Pancreas (tissue), 10 donors: ENCODE data around the gene TEX36. TPM values are rescaled to one million over a fixed set of nuclear protein-coding genes. Genes with fewer than 3 reads are reported as not detected.

Experiments
- ATAC-seq, 4 donors: fragments of 200-7000 bp; cut with Tn5 transposase; one replicate each; pipeline versions ENCODE4 v1.8.0 to v1.9.1; 2020; ENCODE audit warnings: mild to moderate bottlenecking in 4 of 4, moderate library complexity in 4 of 4
- DNase-seq, 6 donors: peaks; one replicate each; pipeline ENCODE4 v3.0.0-alpha.2; 2020
- FAIRE-seq: peaks from 2 replicates; lab custom pipeline; 2012; peaks lifted over from hg19 to GRCh38; lab: Jason Lieb, UNC
- H3K27ac ChIP-seq, 4 donors: fragments of 200-600 bp; sonication (generic); 1 replicate in 3 of 4; 2 replicates in 1 of 4; pipeline versions ENCODE4 v1.5.0 to v1.8.0; 2020
- H3K27me3 ChIP-seq, 4 donors: fragments of 200-600 bp; one replicate each; pipeline ENCODE4 v1.8.0; 2021
- H3K36me3 ChIP-seq, 3 donors: fragments of 200-600 bp; sonication (generic) in 1 of 3; one replicate each; pipeline versions ENCODE4 v1.5.0 to v1.8.0; 2020 to 2021
- H3K4me1 ChIP-seq, 3 donors: fragments of 200-600 bp; one replicate each; pipeline ENCODE4 v1.8.0; 2021
- H3K4me3 ChIP-seq, 4 donors: fragments of 200-600 bp; sonication (generic) in 2 of 4; one replicate each; pipeline versions ENCODE4 v1.5.0 to v1.8.0; 2020 to 2021
- H3K9me3 ChIP-seq, 4 donors: fragments of 200-600 bp; one replicate each; pipeline ENCODE4 v1.8.0; 2021
- CTCF ChIP-seq, 4 donors: fragments of 200-600 bp; sonication (generic) in 3 of 4; IDR thresholded peaks; one replicate each; pipeline versions ENCODE4 v1.5.0 to v1.8.0; 2021; ENCODE audit warnings: antibody characterized with exemption in 4 of 4
- whole genome bisulfite sequencing, 2 donors: extraction: QIAGEN DNeasy Blood & Tissue Kit; methylation state at CpG; one replicate each; pipeline ENCODE4 v1.1.7; 2013; 5-methylcytosine and 5-hydroxymethylcytosine counted together
- intact Hi-C, 3 donors: fragments of 100-400 bp; cut with DNase I; formaldehyde crosslinking; loops; one replicate each; pipeline versions ENCODE4 v1.11.1 to v1.14.2; 2022
- polyA plus RNA-seq, 2 donors: library from polyadenylated mRNA; stranded (reverse); fragments of 200-250 nt; gene quantifications; one replicate each; pipeline ENCODE4 v1.2.3, GENCODE V29; 2013
- total RNA-seq, 6 donors: library from RNA; stranded (reverse); fragmentation: NEBNext Ultra II Directional in 4 of 6; extraction: Animal tissue kit (Norgen Biotek cat#: 25700) in 4 of 6; gene quantifications; one replicate each; pipeline versions ENCODE4 v1.2.1 to v1.2.4, GENCODE V29; 2021 to 2023
- donor health status: healthy with polysubstance abuse.
- donor health status: DM: no; HTN: no; CAD: no; lungs with moderate emphysema.
- donor health status: DM: no; HTN: no; CAD: no.
- donor health status: control.
- donor health status: control.
- donor health status: Bipolar disorder and iron deficiency.
- donor health status: DM: yes; HTN: yes; CAD: no.
- donor health status: DM: no; HTN: no; CAD: no.
- donor health status: DM: no; HTN: no; CAD: no.
- donor health status: DM: yes; HTN: yes; CAD: no.

TEX36 gene
- total and polyA plus RNA-seq, 8 donors: not detected

- DNase-seq (no peak), ATAC-seq (no peak), FAIRE-seq (no peak)
- TF ChIP-seq CTCF (IDR thresholded peaks at IDR 0.05): no peak
- WGBS, 2 donors: 3 to 19% methylated on average over 1 of the region's 1 CpG
- Histone ChIP-seq H3K9me3 (no peaks in the 10 kb centered on the region), H3K4me3 (no peak overlapping the region), H3K27ac (no peak overlapping the region), H3K4me1 (no peaks in the 10 kb centered on the region), H3K36me3 (no peaks in the 10 kb centered on the region), H3K27me3 (no peaks in the 10 kb centered on the region)
- intact Hi-C loops: no loop called here
These were observed 36.7 kb downstream of the TEX36 start for GRCh38 chr10:125646311-125646710.

GRCh38 chr10:125641398-125641797 lies 41.6 kb downstream of the TEX36 start:
- ATAC-seq: no peak
- no peak for TF ChIP-seq CTCF (IDR thresholded peaks at IDR 0.05)
- WGBS, 2 donors: 70 to 77% methylated on average over 3 of the region's 3 CpGs
- Histone ChIP-seq H3K9me3 (no peaks in the 10 kb centered on the region), H3K4me3 (no peak overlapping the region), H3K27me3 (no peaks in the 10 kb centered on the region), H3K27ac (no peak overlapping the region), H3K4me1 (no peaks in the 10 kb centered on the region), H3K36me3 (no peaks in the 10 kb centered on the region)
- intact Hi-C loops: no loop called here
- no peak for FAIRE-seq
- no peak for DNase-seq

DNA sequence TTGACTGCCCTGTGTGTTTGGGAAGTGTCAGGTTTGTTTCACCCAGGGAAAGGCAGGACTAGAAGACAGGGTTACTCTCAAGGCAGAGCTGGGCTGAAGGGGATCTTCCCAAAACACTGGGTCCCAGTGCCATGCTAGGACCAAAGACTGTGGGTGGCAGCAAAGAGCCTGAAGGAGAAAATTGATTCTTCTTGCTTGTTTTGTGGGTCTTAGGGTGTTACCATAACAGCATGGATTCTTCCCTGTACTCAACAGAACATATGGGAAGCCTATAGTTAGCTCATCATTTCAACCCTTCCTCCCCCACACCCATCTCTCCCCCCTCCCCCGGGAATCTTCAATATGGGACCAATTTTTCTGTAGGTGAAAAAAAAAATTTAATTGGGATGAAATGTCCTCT lies 42.3 kb downstream of the TEX36 start:
- no peak overlapping the region for H3K27ac ChIP-seq
- H3K4me3 ChIP-seq: no peak overlapping the region
- H3K36me3 ChIP-seq: no peaks in the 10 kb centered on the region
- H3K4me1 ChIP-seq: no peaks in the 10 kb centered on the region
- no peak for TF ChIP-seq CTCF (IDR thresholded peaks at IDR 0.05)
- ATAC-seq: no peak
- intact Hi-C loops: no loop called here
- no peaks in the 10 kb centered on the region for H3K9me3 ChIP-seq
- FAIRE-seq: no peak
- DNase-seq: no peak
- WGBS, 2 donors: 71 to 87% methylated on average over 1 of the region's 1 CpG
- no peaks in the 10 kb centered on the region for H3K27me3 ChIP-seq

- no peaks in the 10 kb centered on the region for H3K4me1 ChIP-seq
- DNase-seq (no peak), ATAC-seq (no peak), FAIRE-seq (no peak)
- H3K4me3 ChIP-seq: no peak overlapping the region
- no peak overlapping the region for H3K27ac ChIP-seq
- no peak for TF ChIP-seq CTCF (IDR thresholded peaks at IDR 0.05)
- H3K9me3 ChIP-seq: no peaks in the 10 kb centered on the region
- no peaks in the 10 kb centered on the region for H3K27me3 ChIP-seq
- intact Hi-C loops: no loop called here
- no peaks in the 10 kb centered on the region for H3K36me3 ChIP-seq
- WGBS, 2 donors: 82 to 87% methylated on average over 7 of the region's 7 CpGs
These were observed 43.1 kb downstream of the TEX36 start for GRCh38 chr10:125639846-125640245.

DNA sequence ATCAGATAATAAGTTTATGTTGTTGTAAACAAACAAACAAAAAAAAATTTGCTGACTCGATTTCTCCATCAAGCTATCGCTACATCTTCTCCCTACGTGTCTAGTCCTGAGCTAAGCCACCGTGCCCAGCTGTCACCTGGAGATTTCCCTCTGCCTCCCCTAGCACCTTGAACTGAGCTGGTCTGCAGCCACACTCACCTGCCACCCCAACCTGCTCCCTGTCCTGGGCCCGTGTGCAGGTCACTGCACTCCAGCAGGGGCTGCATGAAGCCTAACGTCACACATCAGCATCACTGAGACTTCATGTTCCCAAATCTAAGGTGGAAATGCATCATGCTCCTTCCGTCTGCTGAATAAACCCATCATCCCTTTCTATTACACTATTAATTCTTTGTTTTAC lies 44.4 kb downstream of the TEX36 start:
- ATAC-seq (no peak), DNase-seq (no peak), FAIRE-seq (no peak)
- Histone ChIP-seq H3K27me3 (no peaks in the 10 kb centered on the region), H3K4me3 (no peak overlapping the region), H3K4me1 (no peaks in the 10 kb centered on the region), H3K9me3 (no peaks in the 10 kb centered on the region), H3K36me3 (no peaks in the 10 kb centered on the region), H3K27ac (no peak overlapping the region)
- no peak for TF ChIP-seq CTCF (IDR thresholded peaks at IDR 0.05)
- intact Hi-C loops: no loop called here
- 51 to 54% methylated on average over 7 of the region's 7 CpGs for WGBS, 2 donors
